Breast epithelium (tissue), 3 donors: Measurements from ENCODE around the gene MIEN1.

Experiments used
- CTCF ChIP-seq, 3 donors: fragments of 450-650 bp; IDR thresholded peaks; one replicate each; pipeline ENCODE4 v1.5.1; 2016 to 2017; ENCODE audit warnings: antibody characterized with exemption in 3 of 3, mild to moderate bottlenecking in 3 of 3, moderate library complexity in 3 of 3
- POLR2A ChIP-seq: fragments of 450-650 bp; IDR thresholded peaks from one replicate; pipeline ENCODE4 v1.6.1; 2016; ENCODE audit warnings: antibody characterized with exemption, mild to moderate bottlenecking, moderate library complexity
- POLR2AphosphoS5 ChIP-seq, 3 donors: sonication (generic); formaldehyde crosslinking; IDR thresholded peaks; one replicate each; pipeline ENCODE4 v1.6.1; 2017; ENCODE audit warnings: antibody characterized with exemption in 3 of 3

GRCh38 chr17:39687546-39688474 is 42.5 kb downstream of the MIEN1 start, which contains the start of gene PGAP3:
- no peak for TF ChIP-seq CTCF (IDR thresholded peaks at IDR 0.05)
- TF ChIP-seq POLR2A, result peak; percentile 40
- TF ChIP-seq POLR2AphosphoS5 (IDR thresholded peaks at IDR 0.05), result peak; percentile 55 to 80 (median 65)
